HepG2 (cell line): Measurements from ENCODE around the gene FAM187B. TPM values are rescaled to one million over a fixed set of nuclear protein-coding genes. Genes with fewer than 3 reads are reported as not detected.

Source experiments
- CHD4 ChIP-seq: fragments of 200-600 bp; sonication (generic); IDR thresholded peaks from 2 replicates; pipeline ENCODE4 v1.7.0; 2017; ENCODE audit warnings: mild to moderate bottlenecking, low read length, borderline replicate concordance
- KDM4B ChIP-seq: sonication (generic); formaldehyde crosslinking; IDR thresholded peaks from 2 replicates; pipeline ENCODE4 v1.4.0; 2020; ENCODE audit warnings: missing genetic modification reagents
- NFRKB ChIP-seq: fragments of 450-650 bp; IDR thresholded peaks from 2 replicates; pipeline ENCODE4 v1.6.1; 2017
- NPAS2 ChIP-seq: sonication (generic); formaldehyde crosslinking; IDR thresholded peaks from 2 replicates; pipeline ENCODE4 v1.8.0; 2022; ENCODE audit warnings: mild to moderate bottlenecking, missing genetic modification reagents, borderline replicate concordance
- RFX5 ChIP-seq: IDR thresholded peaks from 2 replicates; pipeline ENCODE4 v1.6.1; 2011; ENCODE audit warnings: low read depth, low read length, improper control_type of control experiment
- SP140L ChIP-seq: sonication (generic); formaldehyde crosslinking; IDR thresholded peaks from 2 replicates; pipeline ENCODE4 v1.4.0; 2020; ENCODE audit warnings: missing genetic modification reagents, borderline replicate concordance
- STAG1 ChIP-seq: sonication (generic); formaldehyde crosslinking; IDR thresholded peaks from 2 replicates; pipeline ENCODE4 v1.4.0; 2020; ENCODE audit warnings: missing genetic modification reagents
- ZBTB3 ChIP-seq: sonication (generic); formaldehyde crosslinking; IDR thresholded peaks from 2 replicates; pipeline ENCODE4 v1.4.0; 2020; ENCODE audit warnings: low read depth, mild to moderate bottlenecking, moderate library complexity, missing genetic modification reagents, borderline replicate concordance
- ZC3H4 ChIP-seq: sonication (generic); formaldehyde crosslinking; IDR thresholded peaks from 2 replicates; pipeline ENCODE4 v1.4.0; 2020; ENCODE audit warnings: missing genetic modification reagents, borderline replicate concordance
- ZIK1 ChIP-seq: sonication (generic); formaldehyde crosslinking; IDR thresholded peaks from 2 replicates; pipeline ENCODE4 v1.5.0; 2020; ENCODE audit warnings: mild to moderate bottlenecking, low read depth, missing genetic modification reagents, borderline replicate concordance
- ZNF138 ChIP-seq: sonication (generic); formaldehyde crosslinking; IDR thresholded peaks from 2 replicates; pipeline ENCODE4 v1.5.0; 2020; ENCODE audit warnings: mild to moderate bottlenecking, low read depth, missing genetic modification reagents
- ZNF747 ChIP-seq: sonication (generic); formaldehyde crosslinking; IDR thresholded peaks from 2 replicates; pipeline ENCODE4 v1.8.1; 2023; ENCODE audit warnings: missing genetic modification reagents, mild to moderate bottlenecking, borderline replicate concordance
- ZNF788 ChIP-seq: sonication (generic); formaldehyde crosslinking; IDR thresholded peaks from 2 replicates; pipeline ENCODE4 v1.5.0; 2020; ENCODE audit warnings: mild to moderate bottlenecking, missing genetic modification reagents, borderline replicate concordance
- polyA plus RNA-seq, 8 experiments: library from polyadenylated mRNA; depleted of rRNA in 3 of 8; stranded (reverse) in 7 of 8; unstranded in 1 of 8; fragments of >200 nt; fragmentation: Illumina TruSeq in 4 of 8; extraction: Trizol in 4 of 8; gene quantifications; 2 replicates each; pipeline versions ENCODE4 v1.2.1 to v1.2.3, GENCODE V29; 2011 to 2016; ENCODE audit warnings: low read depth in 4 of 8, missing spikeins in 1 of 8, mixed read lengths in 1 of 8; ENCODE audit not compliant: insufficient read depth in 1 of 8
- total RNA-seq, 5 experiments: library from RNA; depleted of rRNA; stranded (reverse); fragments of >200 nt; fragmentation: Illumina TruSeq; extraction: Trizol; gene quantifications; 2 replicates each; pipeline ENCODE4 v1.2.3, GENCODE V29; 2016; ENCODE audit warnings: low read depth in 1 of 5
- TF ChIP-seq, protein P1 (sequence below): sonication (generic); formaldehyde crosslinking; IDR thresholded peaks from 2 replicates; pipeline ENCODE4 v1.5.0; 2020; ENCODE audit warnings: mild to moderate bottlenecking, missing genetic modification reagents, moderate library complexity
- TF ChIP-seq, protein P2 (sequence below): IDR thresholded peaks from 2 replicates; pipeline ENCODE4 v1.6.1; 2018; ENCODE audit warnings: missing genetic modification reagents
- TF ChIP-seq, protein P3 (sequence below): sonication (generic); formaldehyde crosslinking; IDR thresholded peaks from 2 replicates; pipeline ENCODE4 v1.8.0; 2022; ENCODE audit warnings: mild to moderate bottlenecking, missing genetic modification reagents, moderate library complexity
- TF ChIP-seq, protein P4 (sequence below): sonication (generic); formaldehyde crosslinking; IDR thresholded peaks from 2 replicates; pipeline ENCODE4 v1.8.1; 2023; ENCODE audit warnings: mild to moderate bottlenecking, missing genetic modification reagents

FAM187B gene
- total and polyA plus RNA-seq, 2 of the 13 experiments (the other 11 are each of a cell fraction or from before 2014, with no cell fraction given): not detected

DNA sequence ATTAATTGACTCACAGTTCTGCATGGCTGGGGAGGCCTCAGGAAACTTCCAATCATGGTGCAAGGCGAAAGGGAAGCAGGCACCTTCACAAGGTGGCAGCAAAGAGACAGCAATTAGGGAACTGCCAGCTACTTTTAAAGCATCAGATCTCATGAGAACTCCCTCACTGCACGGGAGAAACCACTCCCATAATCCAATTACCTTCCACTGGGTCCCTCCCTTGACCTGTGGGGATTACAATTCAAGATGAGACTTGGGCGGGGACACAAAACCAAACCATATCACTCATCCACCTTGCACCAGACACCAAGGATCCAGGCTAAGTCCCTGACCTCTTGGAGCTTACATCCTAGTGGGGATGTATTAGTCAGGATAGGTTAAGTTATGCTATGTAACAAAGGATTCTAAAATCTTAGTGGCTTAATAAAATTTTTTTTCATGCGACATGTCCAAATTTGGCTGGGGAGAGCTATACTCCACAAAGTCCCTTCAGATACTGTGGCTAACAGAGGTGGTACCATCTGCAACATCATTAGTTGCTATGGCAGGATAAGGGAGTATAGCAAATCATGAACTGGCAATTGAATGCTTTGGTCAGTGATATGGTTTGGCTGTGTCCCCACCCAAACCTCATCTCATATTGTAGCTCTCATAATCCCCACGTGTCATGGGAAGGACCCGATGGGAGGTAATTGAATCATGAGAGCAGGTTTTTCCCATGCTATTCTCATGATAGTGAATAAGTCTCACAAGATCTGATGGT lies 8.3 kb upstream of the FAM187B start (continued):
- TF ChIP-seq, protein P1, sequence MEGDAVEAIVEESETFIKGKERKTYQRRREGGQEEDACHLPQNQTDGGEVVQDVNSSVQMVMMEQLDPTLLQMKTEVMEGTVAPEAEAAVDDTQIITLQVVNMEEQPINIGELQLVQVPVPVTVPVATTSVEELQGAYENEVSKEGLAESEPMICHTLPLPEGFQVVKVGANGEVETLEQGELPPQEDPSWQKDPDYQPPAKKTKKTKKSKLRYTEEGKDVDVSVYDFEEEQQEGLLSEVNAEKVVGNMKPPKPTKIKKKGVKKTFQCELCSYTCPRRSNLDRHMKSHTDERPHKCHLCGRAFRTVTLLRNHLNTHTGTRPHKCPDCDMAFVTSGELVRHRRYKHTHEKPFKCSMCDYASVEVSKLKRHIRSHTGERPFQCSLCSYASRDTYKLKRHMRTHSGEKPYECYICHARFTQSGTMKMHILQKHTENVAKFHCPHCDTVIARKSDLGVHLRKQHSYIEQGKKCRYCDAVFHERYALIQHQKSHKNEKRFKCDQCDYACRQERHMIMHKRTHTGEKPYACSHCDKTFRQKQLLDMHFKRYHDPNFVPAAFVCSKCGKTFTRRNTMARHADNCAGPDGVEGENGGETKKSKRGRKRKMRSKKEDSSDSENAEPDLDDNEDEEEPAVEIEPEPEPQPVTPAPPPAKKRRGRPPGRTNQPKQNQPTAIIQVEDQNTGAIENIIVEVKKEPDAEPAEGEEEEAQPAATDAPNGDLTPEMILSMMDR (CRISPR knock-in tag): peak; percentile 51
- TF ChIP-seq ZNF138 (CRISPR knock-in tag): no peak
- no peak for TF ChIP-seq SP140L (CRISPR knock-in tag)
- TF ChIP-seq RFX5: peak; percentile 91
- TF ChIP-seq, protein P2, sequence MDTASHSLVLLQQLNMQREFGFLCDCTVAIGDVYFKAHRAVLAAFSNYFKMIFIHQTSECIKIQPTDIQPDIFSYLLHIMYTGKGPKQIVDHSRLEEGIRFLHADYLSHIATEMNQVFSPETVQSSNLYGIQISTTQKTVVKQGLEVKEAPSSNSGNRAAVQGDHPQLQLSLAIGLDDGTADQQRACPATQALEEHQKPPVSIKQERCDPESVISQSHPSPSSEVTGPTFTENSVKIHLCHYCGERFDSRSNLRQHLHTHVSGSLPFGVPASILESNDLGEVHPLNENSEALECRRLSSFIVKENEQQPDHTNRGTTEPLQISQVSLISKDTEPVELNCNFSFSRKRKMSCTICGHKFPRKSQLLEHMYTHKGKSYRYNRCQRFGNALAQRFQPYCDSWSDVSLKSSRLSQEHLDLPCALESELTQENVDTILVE (CRISPR knock-in tag): no peak
- no peak for TF ChIP-seq CHD4
- TF ChIP-seq ZBTB3 (CRISPR knock-in tag): no peak
- no peak for TF ChIP-seq ZNF788 (CRISPR knock-in tag)
- peak; percentile 57 for TF ChIP-seq STAG1
- no peak for TF ChIP-seq ZNF747 (CRISPR knock-in tag)
- TF ChIP-seq, protein P3, sequence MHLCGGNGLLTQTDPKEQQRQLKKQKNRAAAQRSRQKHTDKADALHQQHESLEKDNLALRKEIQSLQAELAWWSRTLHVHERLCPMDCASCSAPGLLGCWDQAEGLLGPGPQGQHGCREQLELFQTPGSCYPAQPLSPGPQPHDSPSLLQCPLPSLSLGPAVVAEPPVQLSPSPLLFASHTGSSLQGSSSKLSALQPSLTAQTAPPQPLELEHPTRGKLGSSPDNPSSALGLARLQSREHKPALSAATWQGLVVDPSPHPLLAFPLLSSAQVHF (CRISPR knock-in tag): no peak
- TF ChIP-seq, protein P4, sequence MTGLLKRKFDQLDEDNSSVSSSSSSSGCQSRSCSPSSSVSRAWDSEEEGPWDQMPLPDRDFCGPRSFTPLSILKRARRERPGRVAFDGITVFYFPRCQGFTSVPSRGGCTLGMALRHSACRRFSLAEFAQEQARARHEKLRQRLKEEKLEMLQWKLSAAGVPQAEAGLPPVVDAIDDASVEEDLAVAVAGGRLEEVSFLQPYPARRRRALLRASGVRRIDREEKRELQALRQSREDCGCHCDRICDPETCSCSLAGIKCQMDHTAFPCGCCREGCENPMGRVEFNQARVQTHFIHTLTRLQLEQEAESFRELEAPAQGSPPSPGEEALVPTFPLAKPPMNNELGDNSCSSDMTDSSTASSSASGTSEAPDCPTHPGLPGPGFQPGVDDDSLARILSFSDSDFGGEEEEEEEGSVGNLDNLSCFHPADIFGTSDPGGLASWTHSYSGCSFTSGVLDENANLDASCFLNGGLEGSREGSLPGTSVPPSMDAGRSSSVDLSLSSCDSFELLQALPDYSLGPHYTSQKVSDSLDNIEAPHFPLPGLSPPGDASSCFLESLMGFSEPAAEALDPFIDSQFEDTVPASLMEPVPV (CRISPR knock-in tag): no peak
- TF ChIP-seq NPAS2 (CRISPR knock-in tag): no peak
- no peak for TF ChIP-seq NFRKB
- no peak for TF ChIP-seq ZIK1 (CRISPR knock-in tag)
- no peak for TF ChIP-seq KDM4B
- no peak for TF ChIP-seq ZC3H4 (CRISPR knock-in tag)
